ENCODE results near the gene CCDC57.

DNA sequence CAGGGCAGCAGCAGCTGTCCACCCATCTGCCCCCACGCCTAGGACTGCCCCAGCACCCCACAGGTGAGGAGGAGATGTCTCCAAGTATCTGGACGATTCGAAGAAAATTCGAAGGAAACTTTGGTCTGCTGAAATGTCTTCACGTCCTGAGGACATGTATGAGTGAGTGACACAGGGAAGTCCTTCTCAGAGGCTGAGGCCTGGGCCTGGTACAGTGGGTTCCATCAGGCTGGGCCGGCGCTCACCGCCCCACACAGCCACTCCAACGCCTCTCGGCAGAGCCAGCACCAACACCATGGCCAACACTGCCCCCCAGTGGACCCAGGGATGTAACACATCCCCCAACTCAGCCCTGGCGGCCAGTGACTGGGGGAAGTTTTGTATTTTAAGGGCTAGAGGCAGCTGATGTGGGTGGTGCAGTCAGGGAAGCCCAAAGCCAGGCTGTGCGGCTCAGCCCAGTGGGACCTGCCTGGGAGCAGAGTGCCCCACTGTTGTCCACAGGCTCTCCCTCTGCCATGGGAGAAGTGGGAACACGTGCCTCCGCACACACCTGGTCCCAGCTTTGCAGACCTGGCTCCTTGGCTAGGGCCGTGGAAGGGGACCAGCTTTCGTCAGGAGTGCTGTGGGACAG, 58.8 kb downstream of the CCDC57 start:
- TF ChIP-seq, protein P1, sequence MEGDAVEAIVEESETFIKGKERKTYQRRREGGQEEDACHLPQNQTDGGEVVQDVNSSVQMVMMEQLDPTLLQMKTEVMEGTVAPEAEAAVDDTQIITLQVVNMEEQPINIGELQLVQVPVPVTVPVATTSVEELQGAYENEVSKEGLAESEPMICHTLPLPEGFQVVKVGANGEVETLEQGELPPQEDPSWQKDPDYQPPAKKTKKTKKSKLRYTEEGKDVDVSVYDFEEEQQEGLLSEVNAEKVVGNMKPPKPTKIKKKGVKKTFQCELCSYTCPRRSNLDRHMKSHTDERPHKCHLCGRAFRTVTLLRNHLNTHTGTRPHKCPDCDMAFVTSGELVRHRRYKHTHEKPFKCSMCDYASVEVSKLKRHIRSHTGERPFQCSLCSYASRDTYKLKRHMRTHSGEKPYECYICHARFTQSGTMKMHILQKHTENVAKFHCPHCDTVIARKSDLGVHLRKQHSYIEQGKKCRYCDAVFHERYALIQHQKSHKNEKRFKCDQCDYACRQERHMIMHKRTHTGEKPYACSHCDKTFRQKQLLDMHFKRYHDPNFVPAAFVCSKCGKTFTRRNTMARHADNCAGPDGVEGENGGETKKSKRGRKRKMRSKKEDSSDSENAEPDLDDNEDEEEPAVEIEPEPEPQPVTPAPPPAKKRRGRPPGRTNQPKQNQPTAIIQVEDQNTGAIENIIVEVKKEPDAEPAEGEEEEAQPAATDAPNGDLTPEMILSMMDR (IDR thresholded peaks at IDR 0.05; ENCODE audit: borderline replicate concordance, extremely low read depth, low read length, poor library complexity, severe bottlenecking): peak; percentile 93
- no peak for TF ChIP-seq EZH2 (IDR thresholded peaks at IDR 0.05; ENCODE audit: borderline replicate concordance, low read depth, low read length, severe bottlenecking)
